ENCODE measurements around the gene INPP5F. TPM values are rescaled to one million over a fixed set of nuclear protein-coding genes. Genes with fewer than 3 reads are reported as not detected.

Gene INPP5F
- polyA plus RNA-seq, 1 experiment = 22.3 TPM

GRCh38 chr10:119778776-119779445 lies 53.1 kb downstream of the INPP5F start:
- CTCF ChIA-PET = interaction anchor here (1.3 kb wide), 1 partner anchor 28 kb away, joined by 3 read pairs; no protein-coding TSS in a partner anchor

GRCh38 chr10:119780879-119781480 lies 55.1 kb downstream of the INPP5F start:
- H3K27ac ChIP-seq (ENCODE audit: low read depth, low read length) = no peak overlapping the region
- no peak overlapping the region for H3K4me3 ChIP-seq (ENCODE audit: low read depth, low read length)
- no peak for TF ChIP-seq CTCF (IDR thresholded peaks at IDR 0.05; ENCODE audit: low read depth, low read length)
- ChIA-PET CTCF (interaction anchor here (2.5 kb wide), 1 partner anchor 30 kb away, joined by 13 read pairs; no protein-coding TSS in a partner anchor), POLR2A (no interaction called here)
- no peaks in the 10 kb centered on the region for H3K27me3 ChIP-seq (ENCODE audit: control insufficient read depth, insufficient read depth, low read length)
- no peaks in the 10 kb centered on the region for H3K9me3 ChIP-seq (ENCODE audit: control insufficient read depth, insufficient read depth, low read length)
- no peak for DNase-seq (ENCODE audit: low read depth, low spot score)

More at GRCh38 chr10:119778776-119779445, 53.1 kb downstream of the INPP5F start:
- no peak for TF ChIP-seq CTCF (IDR thresholded peaks at IDR 0.05; ENCODE audit: low read depth, low read length)
- no peak for DNase-seq (ENCODE audit: low read depth, low spot score)
- Histone ChIP-seq H3K9me3 (ENCODE audit: control insufficient read depth, insufficient read depth, low read length) (no peaks in the 10 kb centered on the region), H3K27me3 (ENCODE audit: control insufficient read depth, insufficient read depth, low read length) (no peaks in the 10 kb centered on the region), H3K4me3 (ENCODE audit: low read depth, low read length) (no peak overlapping the region), H3K27ac (ENCODE audit: low read depth, low read length) (no peak overlapping the region)
- POLR2A ChIA-PET = no interaction called here

GRCh38 chr10:119781498-119781897 lies 55.6 kb downstream of the INPP5F start:
- no peak for DNase-seq (ENCODE audit: low read depth, low spot score)
- Histone ChIP-seq H3K27me3 (ENCODE audit: control insufficient read depth, insufficient read depth, low read length) (no peaks in the 10 kb centered on the region), H3K4me3 (ENCODE audit: low read depth, low read length) (no peak overlapping the region), H3K27ac (ENCODE audit: low read depth, low read length) (no peak overlapping the region), H3K9me3 (ENCODE audit: control insufficient read depth, insufficient read depth, low read length) (no peaks in the 10 kb centered on the region)
- TF ChIP-seq CTCF (IDR thresholded peaks at IDR 0.05; ENCODE audit: low read depth, low read length) = no peak
- ChIA-PET CTCF (interaction anchor here (1.2 to 2.5 kb wide), 2 partner anchors 31 to 78 kb away, joined by 4 to 13 read pairs; no protein-coding TSS in a partner anchor), POLR2A (no interaction called here)

- TF ChIP-seq CTCF (IDR thresholded peaks at IDR 0.05; ENCODE audit: low read depth, low read length) = no peak
- no peak for DNase-seq (ENCODE audit: low read depth, low spot score)
- H3K27me3 ChIP-seq (ENCODE audit: control insufficient read depth, insufficient read depth, low read length) = no peaks in the 10 kb centered on the region
- no peak overlapping the region for H3K4me3 ChIP-seq (ENCODE audit: low read depth, low read length)
- ChIA-PET CTCF (interaction anchor here (1.2 to 2.5 kb wide), 2 partner anchors 20 to 32 kb away, joined by 3 to 13 read pairs; no protein-coding TSS in a partner anchor), POLR2A (no interaction called here)
- no peaks in the 10 kb centered on the region for H3K9me3 ChIP-seq (ENCODE audit: control insufficient read depth, insufficient read depth, low read length)
- H3K27ac ChIP-seq (ENCODE audit: low read depth, low read length) = no peak overlapping the region
Measured at GRCh38 chr10:119782981-119783664, 57.3 kb downstream of the INPP5F start.

- ChIA-PET CTCF (interaction anchor here (1.2 to 2.5 kb wide), 2 partner anchors 20 to 33 kb away, joined by 3 to 13 read pairs; no protein-coding TSS in a partner anchor), POLR2A (no interaction called here)
- TF ChIP-seq CTCF (IDR thresholded peaks at IDR 0.05; ENCODE audit: low read depth, low read length) = no peak
- Histone ChIP-seq H3K27me3 (ENCODE audit: control insufficient read depth, insufficient read depth, low read length) (no peaks in the 10 kb centered on the region), H3K27ac (ENCODE audit: low read depth, low read length) (no peak overlapping the region), H3K9me3 (ENCODE audit: control insufficient read depth, insufficient read depth, low read length) (no peaks in the 10 kb centered on the region), H3K4me3 (ENCODE audit: low read depth, low read length) (no peak overlapping the region)
- no peak for DNase-seq (ENCODE audit: low read depth, low spot score)
Measured at GRCh38 chr10:119783665-119784027, 57.8 kb downstream of the INPP5F start.

Measured in AG04450 (cell line).